Measurements from ENCODE around the gene PDGFB. TPM values are rescaled to one million over a fixed set of nuclear protein-coding genes. Genes with fewer than 3 reads are reported as not detected.

PDGFB gene
- total RNA-seq, 4 donors from 2014 or later, result 12.2 to 22.3 (median 17.5) TPM

- no peak for TF ChIP-seq CTCF (IDR thresholded peaks at IDR 0.05)
- no peak for TF ChIP-seq POLR2A (IDR thresholded peaks at IDR 0.05)
- DNase-seq (ENCODE audit: low spot score in 2 of 2), result no peak
- H3K4me3 ChIP-seq (ENCODE audit: low read depth, poor library complexity, severe bottlenecking), result no peak overlapping the region
- WGBS, 2 donors, result 85 to 95% methylated on average over 3 of the region's 3 CpGs
- intact Hi-C loops (cut with DNase I; ENCODE audit: low total_unique reads), result no loop called here
These were observed 40.2 kb upstream of the PDGFB start for GRCh38 chr22:39284983-39285382.

GRCh38 chr22:39284142-39284980, 39.6 kb upstream of the PDGFB start:
- WGBS, 2 donors, result 71 to 82% methylated on average over 15 to 19 of the region's 19 CpGs
- intact Hi-C loops (cut with DNase I; ENCODE audit: low total_unique reads), result no loop called here
- no peak for TF ChIP-seq CTCF (IDR thresholded peaks at IDR 0.05)
- no peak for TF ChIP-seq POLR2A (IDR thresholded peaks at IDR 0.05)
- no peak overlapping the region for H3K4me3 ChIP-seq (ENCODE audit: low read depth, poor library complexity, severe bottlenecking)
- DNase-seq (ENCODE audit: low spot score in 2 of 2), result no peak

- WGBS, 2 donors, result 43 to 58% methylated on average over 21 to 23 of the region's 27 CpGs
These were observed 38.8 kb upstream of the PDGFB start for GRCh38 chr22:39283322-39284141.

GRCh38 chr22:39282645-39283321, 38.0 kb upstream of the PDGFB start:
- 33 to 51% methylated on average over 9 of the region's 9 CpGs for WGBS, 2 donors
- H3K4me3 ChIP-seq (ENCODE audit: low read depth, poor library complexity, severe bottlenecking), result no peak overlapping the region
- no peak for DNase-seq (ENCODE audit: low spot score in 2 of 2)
- intact Hi-C loops (cut with DNase I; ENCODE audit: low total_unique reads), result no loop called here
- TF ChIP-seq POLR2A (IDR thresholded peaks at IDR 0.05) (no peak), CTCF (IDR thresholded peaks at IDR 0.05) (no peak)

More at GRCh38 chr22:39283322-39284141, 38.8 kb upstream of the PDGFB start:
- TF ChIP-seq POLR2A (IDR thresholded peaks at IDR 0.05) (no peak), CTCF (IDR thresholded peaks at IDR 0.05) (no peak)
- no peak overlapping the region for H3K4me3 ChIP-seq (ENCODE audit: low read depth, poor library complexity, severe bottlenecking)
- intact Hi-C loops (cut with DNase I; ENCODE audit: low total_unique reads), result no loop called here
- peak in 1 of 2 donors; percentile 63 for DNase-seq (ENCODE audit: low spot score in 2 of 2)

- 88 to 90% methylated on average over 6 of the region's 6 CpGs for WGBS, 2 donors
- no peak for TF ChIP-seq POLR2A (IDR thresholded peaks at IDR 0.05)
- TF ChIP-seq CTCF (IDR thresholded peaks at IDR 0.05), result no peak
- H3K4me3 ChIP-seq (ENCODE audit: low read depth, poor library complexity, severe bottlenecking), result no peak overlapping the region
- DNase-seq (ENCODE audit: low spot score in 2 of 2), result no peak
- intact Hi-C loops (cut with DNase I; ENCODE audit: low total_unique reads), result no loop called here
These were observed 36.3 kb upstream of the PDGFB start for GRCh38 chr22:39281126-39281525.
